ENCODE results near the gene LCLAT1.

The LCLAT1 gene

DNA sequence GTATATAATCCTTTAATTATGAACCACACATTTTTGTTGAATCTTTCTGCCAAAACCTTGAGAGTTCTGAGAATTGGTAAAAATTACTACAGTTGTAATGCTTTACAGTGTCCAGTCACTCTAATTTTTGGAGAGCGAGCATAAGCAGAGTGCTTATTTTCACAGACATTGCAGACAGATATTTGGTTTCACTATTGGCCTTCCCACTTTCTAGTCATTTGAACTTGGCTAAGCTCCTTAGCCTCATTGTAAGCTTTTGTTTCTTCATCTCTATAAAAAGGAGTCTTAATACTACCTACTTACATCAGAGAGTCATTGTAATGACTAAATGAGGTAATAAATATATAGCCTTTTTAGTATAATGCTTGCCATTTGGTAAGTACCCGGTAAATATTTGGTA lies 80.4 kb downstream of the LCLAT1 start:
- no peak for DNase-seq

DNA sequence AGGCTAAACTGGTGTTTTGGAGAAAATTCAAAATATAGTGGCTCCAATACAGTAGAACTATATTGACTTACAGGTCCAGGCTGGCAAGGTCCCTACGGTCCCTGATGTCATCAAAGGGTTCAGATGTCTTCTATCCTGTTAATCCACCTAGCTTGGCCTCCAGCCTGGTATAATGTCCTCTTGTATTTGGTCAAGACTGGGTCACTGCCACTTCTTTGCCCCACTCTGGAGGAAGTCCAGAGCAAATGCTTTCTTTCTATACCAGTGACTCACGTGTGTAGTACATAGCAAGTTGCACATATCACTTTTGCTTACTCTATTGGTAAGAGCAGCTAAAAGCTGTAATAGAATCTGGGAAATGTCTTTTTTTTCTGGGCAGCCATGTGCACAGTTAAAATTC lies 80.8 kb downstream of the LCLAT1 start:
- no peak for DNase-seq

DNA sequence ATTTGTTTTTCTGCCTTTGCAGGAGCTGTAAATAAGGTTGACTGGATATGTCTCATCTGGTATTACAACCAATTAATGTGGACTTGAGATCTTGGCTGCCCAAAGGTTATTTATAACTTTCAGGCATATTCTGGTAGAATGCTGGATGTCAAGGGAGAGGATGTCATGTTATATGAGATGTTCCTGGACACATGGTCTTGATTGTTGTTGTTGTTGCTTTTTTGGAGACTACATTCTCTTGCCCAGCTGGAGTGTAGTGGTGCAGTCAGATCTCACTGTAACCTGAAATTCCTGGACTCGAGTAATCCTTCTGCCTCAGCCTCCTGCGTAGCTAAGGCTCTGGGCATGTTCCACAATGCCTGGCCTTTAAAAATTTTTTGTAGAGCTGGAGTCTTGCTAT lies 83.3 kb downstream of the LCLAT1 start:
- DNase-seq = no peak

DNA sequence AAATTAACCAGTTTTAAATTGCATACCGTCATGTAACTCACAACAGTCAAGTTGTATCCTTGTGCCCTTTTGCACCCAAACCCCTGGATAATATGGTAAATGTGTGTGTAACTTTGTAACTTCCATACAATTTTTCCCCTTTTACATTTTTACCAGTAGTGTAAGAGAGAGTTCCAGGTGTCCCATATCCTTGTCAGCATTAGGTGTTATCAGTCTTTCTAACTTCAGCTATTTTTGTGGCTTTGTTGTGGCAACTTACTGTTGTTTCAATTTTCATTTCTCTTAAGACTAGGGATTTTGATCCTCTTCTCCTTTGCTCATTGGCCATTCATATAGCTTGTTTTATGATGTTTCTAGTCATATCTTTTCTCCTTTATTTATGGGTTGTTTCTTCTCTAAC lies 94.6 kb downstream of the LCLAT1 start:
- DNase-seq = no peak

DNA sequence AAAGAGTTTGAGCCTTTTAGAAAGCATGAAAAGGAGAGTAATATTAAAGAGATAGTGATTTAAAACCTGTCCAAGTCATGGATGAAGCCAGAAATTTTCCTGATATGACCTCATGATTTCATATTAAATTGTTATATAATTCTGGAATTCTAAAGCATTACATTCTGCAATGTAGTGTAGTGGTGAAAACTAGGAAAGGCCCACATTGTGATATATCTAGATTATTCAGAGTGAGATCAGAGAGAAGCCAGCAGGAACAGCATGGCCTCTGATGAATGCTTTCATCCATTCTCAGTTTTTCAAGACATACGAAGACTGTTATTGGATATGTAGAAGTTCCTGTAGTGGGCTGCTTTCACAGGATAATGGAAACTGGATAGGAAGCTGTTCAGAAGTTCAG lies 98.8 kb downstream of the LCLAT1 start:
- DNase-seq = no peak

DNA sequence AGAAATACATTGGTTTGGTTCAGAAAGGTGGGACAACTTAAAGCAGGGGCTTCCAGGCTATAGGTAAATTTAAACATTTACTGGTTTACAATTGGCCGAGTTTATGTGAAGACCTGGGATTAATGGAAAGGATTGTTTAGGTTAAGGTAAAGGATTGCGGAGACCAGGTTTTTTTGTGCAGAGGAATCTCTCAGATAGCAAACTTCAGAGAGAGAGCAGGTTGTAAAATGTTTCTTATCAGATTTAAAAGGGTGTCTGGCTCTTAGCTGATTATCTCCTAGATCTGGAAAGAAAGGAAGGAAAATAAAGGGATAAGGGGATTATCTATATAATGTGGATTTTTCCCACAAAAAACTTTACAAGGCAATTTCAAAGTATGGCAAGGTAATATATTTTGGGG lies 101.3 kb downstream of the LCLAT1 start:
- DNase-seq = no peak

DNA sequence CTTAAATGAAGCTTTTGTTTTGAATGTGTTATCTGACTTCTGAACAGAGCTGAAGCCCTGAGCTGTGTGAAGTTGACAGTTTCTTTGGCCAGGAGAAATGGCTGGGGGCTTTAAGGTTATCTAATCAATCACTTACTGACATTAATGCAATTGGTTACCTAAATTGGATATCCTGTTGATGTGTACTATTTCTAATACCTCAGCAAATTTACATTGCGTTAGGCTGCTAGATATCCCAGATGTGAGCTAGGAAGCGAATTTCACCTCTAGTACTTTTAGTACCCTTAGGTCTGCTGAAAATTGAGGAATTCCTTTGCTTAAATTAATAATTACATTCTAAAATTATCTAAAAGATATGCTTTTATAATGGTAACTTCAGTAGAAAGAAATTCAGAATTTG lies 102.0 kb downstream of the LCLAT1 start:
- no peak for DNase-seq

DNA sequence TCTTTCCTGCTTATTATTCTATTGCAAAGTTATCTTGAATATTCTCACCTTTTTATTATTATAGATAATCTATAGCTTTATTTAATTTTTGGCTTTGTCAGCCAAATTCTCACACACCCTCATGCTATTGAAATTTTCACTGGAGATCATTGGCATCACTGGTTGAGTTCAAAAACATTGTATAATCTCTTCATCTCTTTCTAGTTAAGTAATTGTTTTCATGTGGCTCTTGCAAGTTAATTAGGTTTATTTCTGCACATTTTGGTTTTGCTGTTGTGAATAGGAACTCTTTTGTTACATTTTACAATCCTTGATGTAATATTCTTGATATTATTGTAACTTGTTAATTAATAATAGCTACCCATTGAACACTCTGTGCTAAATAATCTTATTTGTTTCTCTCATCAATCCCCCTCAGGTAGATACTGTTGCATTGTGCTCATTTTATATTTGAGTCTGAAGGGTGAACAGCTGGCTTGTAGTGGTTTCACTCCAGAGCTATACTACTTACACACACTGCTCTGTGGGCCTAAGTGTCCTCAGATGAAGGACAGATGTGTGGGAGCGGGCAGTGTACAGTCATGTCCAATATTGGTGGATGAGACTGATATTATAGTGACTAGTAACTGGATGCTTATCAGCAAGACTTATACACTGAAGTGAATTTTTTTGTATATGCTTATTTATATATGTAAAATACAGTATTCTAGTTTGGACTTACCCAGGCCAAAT lies 112.7 kb downstream of the LCLAT1 start:
- no peak for DNase-seq

DNA sequence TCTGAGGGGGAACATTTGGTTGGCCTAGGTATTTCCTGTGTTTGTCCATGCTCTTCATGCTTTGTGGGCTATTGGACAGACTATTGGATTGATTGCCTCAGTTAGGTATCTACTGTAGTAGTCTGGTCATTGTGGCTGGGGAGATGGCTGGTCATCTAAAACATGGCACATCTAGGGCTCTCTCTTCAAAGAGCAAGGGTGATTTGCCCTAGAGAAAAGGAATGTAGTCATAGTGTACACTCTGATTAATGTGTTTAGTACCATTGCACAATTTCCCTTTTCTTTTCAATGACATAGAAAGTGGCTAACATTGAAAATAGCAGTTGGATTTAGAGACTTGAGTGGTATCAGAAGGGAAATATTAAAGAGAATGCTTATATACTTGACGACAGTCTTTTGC lies 114.3 kb downstream of the LCLAT1 start:
- no peak for DNase-seq

DNA sequence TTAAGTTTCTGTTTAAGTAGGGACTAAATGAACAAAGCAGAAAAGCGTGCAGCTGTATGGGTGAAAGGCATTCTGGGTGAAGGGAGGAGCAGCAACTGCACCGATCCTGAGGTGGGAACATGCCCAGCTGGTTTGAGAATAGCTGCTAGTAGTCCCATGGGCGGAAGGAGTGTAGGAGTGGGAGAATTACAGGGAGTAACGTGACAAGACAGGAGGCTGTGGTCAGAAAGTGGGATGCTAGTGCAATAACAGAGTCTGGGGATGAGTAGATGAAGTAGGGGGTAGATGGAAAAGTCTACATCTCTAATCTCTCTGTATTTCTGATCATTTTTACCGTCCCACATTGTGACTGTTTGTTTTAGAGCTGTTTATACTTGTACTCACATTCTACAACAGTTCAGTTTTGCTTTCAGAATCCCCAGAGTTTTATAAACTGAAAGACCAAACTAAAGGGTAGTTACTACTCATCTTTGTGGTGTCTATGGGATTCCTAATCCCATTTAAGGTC lies 118.9 kb downstream of the LCLAT1 start:
- peak in 1 of 2 donors; percentile 11 for DNase-seq

DNA sequence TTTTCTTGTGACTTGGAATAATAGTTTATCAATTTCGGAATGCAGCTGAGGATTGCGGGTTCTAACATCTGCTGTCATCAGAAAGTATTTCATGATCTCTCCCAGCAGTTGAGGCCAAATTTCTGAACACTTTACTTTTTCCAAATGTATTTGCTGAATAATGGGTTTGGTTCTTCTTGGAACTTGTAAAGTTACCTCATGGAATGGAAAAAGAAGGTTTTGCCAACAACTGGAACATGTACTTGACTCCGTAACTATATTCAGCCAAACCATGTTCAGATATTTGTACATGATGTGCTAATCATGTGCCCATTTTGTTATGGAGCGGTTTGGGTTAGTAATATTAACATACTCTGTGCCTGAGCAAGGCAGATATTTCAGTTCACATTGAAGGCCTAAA lies 119.6 kb downstream of the LCLAT1 start:
- no peak for DNase-seq

DNA sequence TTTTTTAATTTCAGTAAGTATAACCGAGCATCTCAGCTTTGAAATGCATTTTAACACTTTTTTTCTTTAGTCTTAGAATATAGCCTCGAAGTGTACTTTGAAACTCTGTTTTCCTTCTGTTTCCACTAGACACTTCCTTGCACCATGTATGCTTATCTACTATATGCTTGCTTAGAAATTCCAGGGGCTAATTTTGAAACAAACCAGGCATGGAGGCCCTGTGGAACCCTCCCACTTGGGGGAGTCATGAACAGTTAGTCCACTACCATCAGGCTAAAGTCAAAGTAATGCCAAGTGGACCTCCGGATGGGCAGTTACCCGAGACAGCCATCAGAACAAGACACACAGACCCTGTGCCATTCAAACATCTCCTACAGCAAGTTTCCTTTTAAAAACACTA lies 120.3 kb downstream of the LCLAT1 start:
- DNase-seq = no peak

DNA sequence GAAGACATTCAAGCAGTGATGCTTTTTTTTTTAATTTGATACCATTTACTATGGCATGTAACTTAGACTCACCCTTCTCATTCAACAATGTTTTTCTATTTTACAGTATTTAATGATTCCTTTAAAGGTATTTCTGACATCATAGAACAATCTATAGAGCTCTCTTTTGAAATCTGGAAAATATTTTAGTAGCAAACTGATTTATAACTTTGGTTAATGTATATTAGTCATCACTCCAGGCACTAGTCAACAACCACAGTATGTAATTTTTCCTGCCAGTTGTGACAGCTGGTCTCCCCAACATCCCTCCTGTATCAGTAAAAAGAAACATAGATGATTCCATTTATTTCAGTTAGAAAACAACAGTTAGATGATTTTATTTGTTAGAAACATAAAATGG lies 122.9 kb downstream of the LCLAT1 start:
- DNase-seq = no peak

DNA sequence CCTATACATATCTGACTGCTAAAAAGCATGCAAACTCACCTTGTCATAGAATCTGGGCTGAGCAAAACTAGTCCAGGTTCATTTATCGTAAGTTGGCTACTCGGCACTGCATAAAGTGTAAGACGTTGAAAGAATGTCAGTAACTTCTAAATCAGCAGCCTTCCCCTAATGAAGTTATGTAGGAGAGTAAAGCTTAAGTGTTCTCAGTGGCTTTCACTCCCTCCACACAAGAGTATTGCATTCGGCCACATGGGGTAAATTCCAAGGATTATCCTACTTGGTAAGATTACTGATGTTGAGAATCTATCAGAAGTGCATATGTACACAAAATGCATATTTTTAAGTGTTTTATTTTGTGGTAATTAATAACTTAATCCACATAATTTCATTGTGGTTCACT lies 130.1 kb downstream of the LCLAT1 start:
- no peak for DNase-seq

DNA sequence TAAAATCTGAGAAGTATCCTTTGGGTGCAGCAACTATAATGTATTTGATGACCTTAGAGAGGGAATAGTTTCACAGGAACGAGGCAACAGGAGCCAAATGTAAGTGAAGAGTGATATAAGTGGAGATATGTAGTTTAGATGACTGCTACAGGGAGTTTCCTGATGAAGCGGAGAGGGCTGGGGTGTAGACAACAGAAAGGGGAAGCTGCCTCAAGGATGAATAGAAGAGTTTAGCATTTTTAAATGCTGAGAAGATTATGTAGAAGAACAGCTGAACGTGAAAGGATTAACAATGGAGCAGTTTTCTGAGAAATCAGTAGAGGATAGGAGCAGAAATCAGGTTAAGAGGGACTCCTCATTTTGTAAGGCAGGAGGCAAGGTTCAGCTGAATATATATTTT lies 133.3 kb downstream of the LCLAT1 start:
- no peak for DNase-seq

DNA sequence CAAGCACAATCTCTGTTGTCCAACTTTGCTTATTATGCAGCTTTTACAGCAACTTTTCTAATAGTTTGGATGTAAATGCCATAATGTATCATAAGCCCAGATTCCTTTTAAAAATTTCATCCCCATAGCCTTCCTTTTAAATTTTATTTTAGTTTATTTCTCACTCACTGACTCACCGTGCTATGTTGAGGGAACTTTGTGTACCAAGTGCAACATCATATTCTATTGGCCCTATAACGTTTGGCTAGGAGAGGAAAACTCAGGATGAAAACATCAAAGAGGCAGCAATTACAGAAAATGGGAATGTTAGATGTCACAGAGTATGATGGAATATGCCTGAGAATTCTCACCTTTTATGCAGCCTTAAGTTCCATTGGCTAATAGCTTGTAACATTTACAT lies 135.5 kb downstream of the LCLAT1 start:
- DNase-seq = no peak

DNA sequence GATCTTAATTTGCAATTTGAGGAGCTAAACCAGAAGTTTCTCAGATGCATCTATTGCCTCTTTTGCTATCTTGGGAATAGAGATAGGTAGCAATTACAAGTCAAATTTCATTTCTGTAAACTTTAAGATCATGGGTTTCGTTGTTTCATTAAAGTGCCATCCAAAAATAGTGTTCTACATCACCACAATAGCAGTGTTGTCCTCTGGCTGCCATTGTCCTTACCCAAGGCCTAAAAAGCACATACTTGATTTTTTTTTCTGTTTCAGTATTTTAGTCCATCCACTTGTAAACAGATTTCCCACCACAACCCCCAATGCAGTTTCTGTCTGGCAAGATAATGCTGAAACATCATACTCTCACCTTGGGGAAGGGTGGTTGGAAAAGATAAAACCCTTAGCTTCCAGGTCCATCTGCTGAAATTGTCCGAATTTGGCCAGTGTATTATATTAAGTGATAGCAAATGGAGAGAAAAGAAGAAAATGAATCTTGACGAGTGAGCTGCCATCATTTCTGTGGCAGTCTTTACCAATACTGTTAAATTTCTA lies 136.2 kb downstream of the LCLAT1 start:
- no peak for DNase-seq

DNA sequence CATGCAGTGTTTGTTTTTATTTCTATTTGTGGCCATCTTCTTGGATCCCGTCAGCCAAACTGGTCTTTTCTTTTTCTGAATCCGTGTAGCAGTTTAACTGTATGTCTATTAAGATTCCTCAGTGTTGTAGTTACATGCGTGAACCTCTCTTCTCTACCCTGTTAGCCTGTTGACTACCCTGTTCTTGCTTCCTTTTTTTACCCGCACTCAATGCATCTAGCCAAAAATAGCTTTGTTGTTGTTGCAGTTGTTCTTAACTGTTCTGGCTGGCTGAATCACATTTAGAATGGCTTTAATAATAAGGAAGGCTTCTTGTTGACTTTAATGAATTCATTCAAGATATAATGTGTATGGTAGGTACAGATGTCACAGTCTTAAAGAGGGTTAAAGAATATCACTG lies 137.1 kb downstream of the LCLAT1 start:
- DNase-seq = no peak

DNA sequence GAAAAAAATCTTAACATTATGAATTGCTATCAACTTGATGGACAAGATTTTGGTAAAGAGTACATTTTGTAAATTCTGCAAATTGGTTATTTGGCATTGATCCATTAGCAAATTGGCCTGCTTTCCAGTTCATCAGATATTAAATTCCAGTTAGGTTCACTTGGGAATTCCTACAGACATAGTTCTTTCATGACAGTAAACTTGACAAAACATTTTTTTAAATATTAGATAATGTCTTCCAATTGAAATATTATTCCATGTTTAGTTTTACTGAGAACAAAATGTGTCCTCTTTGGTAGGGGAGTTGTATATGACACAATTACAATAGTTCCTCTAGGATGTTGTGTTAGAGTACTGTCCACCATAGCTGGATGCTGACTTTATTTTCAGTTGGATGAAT lies 141.9 kb downstream of the LCLAT1 start:
- DNase-seq = no peak

DNA sequence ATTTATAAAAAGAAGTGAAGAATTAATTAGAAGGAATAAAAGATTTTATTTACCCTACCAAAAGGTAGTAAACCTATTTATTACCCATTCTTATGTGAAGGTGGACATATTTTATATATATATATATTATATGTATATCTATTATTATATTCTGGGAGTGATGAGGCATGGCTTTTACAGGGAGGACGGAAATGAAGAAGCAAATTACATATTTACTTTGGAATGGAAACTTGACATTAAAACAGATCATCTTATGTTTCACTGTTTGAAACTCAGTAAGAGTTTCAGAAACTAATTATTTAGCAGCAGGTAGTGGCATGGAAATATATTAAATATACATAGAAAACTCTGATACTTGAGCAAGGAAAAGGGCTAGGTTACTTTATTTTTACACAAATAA lies 143.4 kb downstream of the LCLAT1 start:
- no peak for DNase-seq

DNA sequence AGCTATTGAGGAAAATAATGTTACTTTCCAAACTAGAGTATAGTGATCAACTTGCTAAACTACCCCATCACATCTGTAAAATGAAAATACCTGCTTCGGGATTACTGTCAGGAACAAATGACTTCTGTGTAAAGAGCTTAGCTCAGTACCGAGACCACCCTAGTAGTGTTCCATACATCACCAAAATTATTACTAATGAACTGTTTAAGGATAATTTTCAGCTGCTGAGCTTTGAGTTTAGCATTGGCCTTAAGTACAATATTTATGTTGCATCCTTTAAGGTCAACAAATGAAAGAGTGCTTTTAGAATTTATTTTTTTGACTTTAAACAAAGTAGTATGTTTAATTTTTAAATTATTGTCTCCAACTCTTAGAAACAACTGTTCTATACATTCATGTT lies 144.1 kb downstream of the LCLAT1 start:
- no peak for DNase-seq

DNA sequence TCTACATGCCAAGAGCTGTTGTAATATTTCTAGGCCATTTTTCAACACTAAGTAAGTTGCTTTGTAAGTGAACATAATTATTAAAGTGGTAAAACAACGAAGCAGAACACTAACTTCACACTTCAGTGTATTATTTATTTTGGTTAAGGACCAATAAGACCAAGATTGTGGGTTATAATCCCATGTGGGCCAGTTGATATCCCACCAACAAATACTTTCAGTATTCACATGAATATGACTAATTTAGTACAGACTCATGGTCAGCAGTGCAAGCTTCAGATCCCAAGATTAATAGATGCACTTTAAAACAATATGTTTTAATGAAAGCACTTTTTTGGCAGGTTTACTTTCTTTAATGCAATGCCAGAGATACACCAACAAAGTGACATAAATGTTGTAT lies 154.3 kb downstream of the LCLAT1 start:
- DNase-seq = no peak

DNA sequence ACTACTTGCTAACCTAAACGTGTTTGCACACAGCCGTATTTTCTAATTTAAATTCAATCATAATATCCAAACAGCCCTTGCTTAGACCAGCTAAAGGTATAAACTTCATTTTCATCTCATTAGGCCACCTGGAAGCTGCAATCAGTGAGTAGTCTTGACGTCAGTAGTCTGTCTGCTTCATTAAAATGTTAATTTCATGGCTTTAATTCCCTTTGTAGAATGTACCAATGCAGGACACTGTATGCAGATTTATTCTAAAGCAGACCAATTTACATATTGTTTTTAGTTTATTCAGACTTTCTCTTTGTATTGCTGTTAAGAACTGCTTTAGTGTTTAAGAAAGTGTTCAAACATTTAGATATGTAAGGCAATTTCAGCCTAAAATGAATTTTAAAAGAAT lies 158.2 kb downstream of the LCLAT1 start:
- DNase-seq = no peak

DNA sequence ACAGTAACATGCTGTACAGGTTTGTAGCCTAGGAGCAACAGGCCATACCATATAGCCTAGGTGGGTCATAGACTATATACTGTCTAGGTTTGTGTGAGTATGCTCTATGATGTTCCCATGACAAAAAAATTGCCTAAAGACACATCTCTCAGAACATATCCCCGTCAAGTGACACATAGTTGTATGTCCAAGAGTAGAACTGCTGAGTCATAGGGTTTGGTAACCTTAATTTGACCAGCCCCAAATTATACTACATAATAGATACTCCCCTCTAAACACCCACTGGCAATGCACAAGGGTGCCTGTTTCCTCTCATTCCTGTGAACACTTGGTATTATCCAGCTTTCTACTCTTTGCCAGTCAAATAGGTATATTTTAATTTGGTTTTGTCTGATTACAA lies 161.6 kb downstream of the LCLAT1 start:
- DNase-seq = no peak

DNA sequence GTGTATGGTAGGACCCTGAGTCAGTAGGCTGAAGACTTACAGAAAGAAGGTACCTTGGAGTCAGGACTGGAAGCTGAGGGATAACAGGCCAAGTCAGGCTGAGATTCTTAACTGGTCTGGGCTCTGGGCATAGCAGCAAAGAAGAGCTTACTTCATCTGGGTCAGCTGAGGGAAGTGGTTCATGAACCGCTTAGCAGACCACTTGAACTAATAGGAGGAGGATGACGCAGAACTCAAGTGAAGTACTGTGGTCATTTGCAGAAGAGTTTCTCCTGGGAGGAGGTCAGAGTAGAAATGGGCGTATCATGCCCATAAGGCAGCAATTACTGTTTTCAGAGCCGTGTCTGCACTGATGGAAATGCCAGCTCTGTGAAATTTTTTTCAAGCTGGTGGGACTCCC lies 164.5 kb downstream of the LCLAT1 start:
- DNase-seq = no peak
